Transverse colon (tissue), 4 donors: ENCODE measurements around the gene SCGB3A1. TPM values are rescaled to one million over a fixed set of nuclear protein-coding genes. Genes with fewer than 3 reads are reported as not detected.

Experiments
- DNase-seq: peaks from one replicate; pipeline ENCODE4 v3.0.0-alpha.2; 2019
- H3K27ac ChIP-seq, 4 donors: fragments of 200-600 bp; sonication (generic); 2 replicates each; pipeline ENCODE4 v1.5.1; 2016 to 2018; ENCODE audit warnings: inconsistent platforms in 4 of 4
- H3K27me3 ChIP-seq: fragments of 200-600 bp; sonication (generic); 2 replicates; pipeline ENCODE4 v1.5.1; 2017; ENCODE audit warnings: inconsistent platforms
- H3K36me3 ChIP-seq, 4 donors: fragments of 200-600 bp; sonication (generic); 2 replicates each; pipeline ENCODE4 v1.5.1; 2017 to 2019; ENCODE audit warnings: inconsistent platforms in 4 of 4
- H3K4me1 ChIP-seq, 4 donors: fragments of 200-600 bp; sonication (generic); 2 replicates each; pipeline ENCODE4 v1.5.1; 2017 to 2020; ENCODE audit warnings: inconsistent platforms in 4 of 4
- H3K4me3 ChIP-seq, 4 donors: fragments of 200-600 bp; sonication (generic); 1 replicate in 1 of 4; 2 replicates in 3 of 4; pipeline versions ENCODE4 v1.5.1 to v1.6.1; 2017 to 2019; ENCODE audit warnings: inconsistent platforms in 4 of 4
- H3K9me3 ChIP-seq, 2 donors: fragments of 200-600 bp; sonication (generic); 2 replicates each; pipeline ENCODE4 v1.5.1; 2017 to 2019; ENCODE audit warnings: inconsistent platforms in 2 of 2
- CTCF ChIP-seq, 5 experiments: fragments of 200-600 bp in 3 of 5; fragments of 450-650 bp in 2 of 5; sonication (generic) in 3 of 5; IDR thresholded peaks; 1 replicate in 2 of 5; 2 replicates in 3 of 5; pipeline ENCODE4 v1.5.1; 2016 to 2017; ENCODE audit warnings: antibody characterized with exemption in 5 of 5, inconsistent platforms in 3 of 5, mild to moderate bottlenecking in 2 of 5, moderate library complexity in 1 of 5
- EP300 ChIP-seq: sonication (generic); formaldehyde crosslinking; IDR thresholded peaks from one replicate; pipeline ENCODE4 v1.6.1; 2017; ENCODE audit warnings: antibody characterized with exemption, low read depth
- POLR2A ChIP-seq: fragments of 450-650 bp; IDR thresholded peaks from one replicate; pipeline ENCODE4 v1.6.1; 2016; ENCODE audit warnings: antibody characterized with exemption, mild to moderate bottlenecking, moderate library complexity
- POLR2AphosphoS5 ChIP-seq, 3 donors: sonication (generic); formaldehyde crosslinking; IDR thresholded peaks; one replicate each; pipeline ENCODE4 v1.6.1; 2016; ENCODE audit warnings: antibody characterized with exemption in 3 of 3
- WGBS, 2 donors: methylation state at CpG; one replicate each; pipeline ENCODE4 v1.1.5; 2018; ENCODE audit warnings: low coverage in 1 of 2; 5-methylcytosine and 5-hydroxymethylcytosine counted together
- in situ Hi-C, 4 donors: fragments of 200-750 bp; cut with MboI; loops; one replicate each; pipeline versions ENCODE4 v1.15.0 to v1.15.1; 2017; ENCODE audit warnings: low sequenced_read_pairs in 3 of 4, low pct_ligation_motif_present in 1 of 4, low pct_unique_long_range_greater_than_20kb in 1 of 4
- intact Hi-C: fragments of 100-400 bp; cut with DNase I; formaldehyde crosslinking; loops from one replicate; pipeline ENCODE4 v1.15.1; 2023; ENCODE audit warnings: low total_unique reads
- total RNA-seq, 4 donors: library from RNA; depleted of rRNA; stranded (reverse); fragments of >200 nt; gene quantifications; one replicate each; pipeline ENCODE4 v1.1.0, GENCODE V29; 2016

SCGB3A1 gene
- total RNA-seq, 4 donors from 2014 or later, result not detected

GRCh38 chr5:180622910-180623309 is 31.6 kb upstream of the SCGB3A1 start:
- WGBS, 2 donors, result 88% methylated on average over 6 of the region's 6 CpGs; no CpG with 5 or more reads in 1 of the 2 donors
- Histone ChIP-seq H3K36me3 (no peaks in the 10 kb centered on the region), H3K4me3 (no peak overlapping the region), H3K4me1 (peaks cover 0 to 4% (median 2%) of the 10 kb centered on the region in 4 donors), H3K9me3 (no peaks in the 10 kb centered on the region), H3K27me3 (peaks cover 21% of the 10 kb centered on the region), H3K27ac (no peak overlapping the region)
- TF ChIP-seq EP300 (no peak), POLR2A (no peak), POLR2AphosphoS5 (IDR thresholded peaks at IDR 0.05) (no peak), CTCF (IDR thresholded peaks at IDR 0.05) (no peak)
- DNase-seq, result no peak
- intact Hi-C loops, result no loop called here
- in situ Hi-C loops, result no loop called here

- no peak for DNase-seq
- intact Hi-C loops, result no loop called here
- Histone ChIP-seq H3K4me3 (no peak overlapping the region), H3K9me3 (no peaks in the 10 kb centered on the region), H3K27me3 (peaks cover 21% of the 10 kb centered on the region), H3K36me3 (no peaks in the 10 kb centered on the region), H3K4me1 (peaks cover 0 to 4% (median 2%) of the 10 kb centered on the region in 4 donors), H3K27ac (no peak overlapping the region)
- WGBS, 2 donors, result 92% methylated on average over 32 of the region's 32 CpGs; no CpG with 5 or more reads in 1 of the 2 donors
- in situ Hi-C loops, result no loop called here
- TF ChIP-seq POLR2AphosphoS5 (IDR thresholded peaks at IDR 0.05) (no peak), CTCF (IDR thresholded peaks at IDR 0.05) (no peak), EP300 (no peak), POLR2A (no peak)
These were observed 30.0 kb upstream of the SCGB3A1 start for GRCh38 chr5:180621311-180621710.

GRCh38 chr5:180620014-180620413 is 28.7 kb upstream of the SCGB3A1 start:
- TF ChIP-seq EP300 (no peak), POLR2AphosphoS5 (IDR thresholded peaks at IDR 0.05) (no peak), CTCF (IDR thresholded peaks at IDR 0.05) (no peak), POLR2A (no peak)
- in situ Hi-C loops, result no loop called here
- Histone ChIP-seq H3K4me1 (peaks cover 0 to 4% (median 2%) of the 10 kb centered on the region in 4 donors), H3K27me3 (peaks cover 21% of the 10 kb centered on the region), H3K27ac (no peak overlapping the region), H3K36me3 (no peaks in the 10 kb centered on the region), H3K4me3 (no peak overlapping the region), H3K9me3 (no peaks in the 10 kb centered on the region)
- intact Hi-C loops, result no loop called here
- 65% methylated on average over 8 of the region's 14 CpGs; no CpG with 5 or more reads in 1 of the 2 donors for WGBS, 2 donors
- DNase-seq, result no peak

GRCh38 chr5:180619563-180619915 is 28.2 kb upstream of the SCGB3A1 start:
- intact Hi-C loops, result no loop called here
- peaks cover 0 to 4% (median 2%) of the 10 kb centered on the region in 4 donors for H3K4me1 ChIP-seq
- no peak for DNase-seq
- H3K27me3 ChIP-seq, result peaks cover 21% of the 10 kb centered on the region
- H3K27ac ChIP-seq, result no peak overlapping the region
- H3K36me3 ChIP-seq, result no peaks in the 10 kb centered on the region
- TF ChIP-seq EP300 (no peak), CTCF (IDR thresholded peaks at IDR 0.05) (no peak), POLR2A (no peak), POLR2AphosphoS5 (IDR thresholded peaks at IDR 0.05) (no peak)
- no peak overlapping the region for H3K4me3 ChIP-seq
- 85% methylated on average over 22 of the region's 22 CpGs; no CpG with 5 or more reads in 1 of the 2 donors for WGBS, 2 donors
- in situ Hi-C loops, result no loop called here
- no peaks in the 10 kb centered on the region for H3K9me3 ChIP-seq
